SK-N-MC (cell line): ENCODE data around the gene GALP.
"Not testable (repeated sequence)": the region's sequence is repeated elsewhere in the genome, so short reads cannot be mapped to it uniquely, and the experiment has no call there.

Source experiments
- DNase-seq: peaks from one replicate; pipeline ENCODE4 v3.0.0-alpha.2; 2011; ENCODE audit warnings: low read depth, low spot score
- H3K27ac ChIP-seq: fragments of 200-600 bp; sonication (generic); 2 replicates; pipeline ENCODE4 v1.5.1; 2016; ENCODE audit warnings: mixed run types
- H3K36me3 ChIP-seq: fragments of 200-600 bp; sonication (generic); 2 replicates; pipeline ENCODE4 v1.6.1; 2017; ENCODE audit warnings: antibody characterized with exemption, low read length, mixed read lengths; ENCODE audit not compliant: insufficient read depth
- H3K4me3 ChIP-seq: fragments of 200-600 bp; sonication (generic); 2 replicates; pipeline ENCODE4 v1.5.1; 2016
- H3K9ac ChIP-seq: fragments of 200-600 bp; sonication (generic); 2 replicates; pipeline ENCODE4 v1.8.0; 2017; ENCODE audit warnings: mixed run types, mixed read lengths; ENCODE audit not compliant: insufficient read length
- H3K9me3 ChIP-seq: fragments of 200-600 bp; sonication (generic); 2 replicates; pipeline ENCODE4 v1.6.1; 2017; ENCODE audit warnings: low read depth, mild to moderate bottlenecking, antibody characterized with exemption, low read length, moderate library complexity, mixed read lengths
- EZH2 ChIP-seq: fragments of 200-600 bp; sonication (generic); IDR thresholded peaks from one replicate; pipeline ENCODE4 v1.6.1; 2017; ENCODE audit warnings: antibody characterized with exemption
- FOXP2 ChIP-seq: optimal IDR thresholded peaks from 2 replicates; pipeline ENCODE3; 2011; ENCODE audit warnings: mild to moderate bottlenecking, moderate library complexity; ENCODE audit not compliant: insufficient read depth; ENCODE audit errors: extremely low read length, control extremely low read depth
- POLR2AphosphoS5 ChIP-seq: IDR thresholded peaks from 2 replicates; pipeline ENCODE4 v1.6.1; 2012; ENCODE audit warnings: mild to moderate bottlenecking, low read depth, low read length, borderline replicate concordance

GALP gene

GRCh38 chr19:56144831-56145230 lies 31.0 kb upstream of the GALP start:
- H3K9me3 ChIP-seq = no peaks in the 10 kb centered on the region
- H3K9ac ChIP-seq = no peak overlapping the region
- H3K4me3 ChIP-seq = no peak overlapping the region
- DNase-seq = no peak
- H3K36me3 ChIP-seq = peaks cover 5% of the 10 kb centered on the region; the same call in 1 of the 2 replicates
- TF ChIP-seq POLR2AphosphoS5 = no peak
- no peak for TF ChIP-seq FOXP2
- TF ChIP-seq EZH2 = no peak
- no peak overlapping the region for H3K27ac ChIP-seq

- no peak for DNase-seq
- peaks cover 5% of the 10 kb centered on the region; the same call in 1 of the 2 replicates for H3K36me3 ChIP-seq
Measured at GRCh38 chr19:56145698-56146097, 30.1 kb upstream of the GALP start.

GRCh38 chr19:56146904-56147303 lies 28.9 kb upstream of the GALP start:
- H3K9me3 ChIP-seq = no peaks in the 10 kb centered on the region
- no peak overlapping the region for H3K9ac ChIP-seq
- TF ChIP-seq EZH2 (no peak), POLR2AphosphoS5 (no peak), FOXP2 (no peak)
- DNase-seq = no peak
- H3K27ac ChIP-seq = no peak overlapping the region
- no peak overlapping the region for H3K4me3 ChIP-seq
- H3K36me3 ChIP-seq = peaks cover 5% of the 10 kb centered on the region; the same call in 1 of the 2 replicates

More at GRCh38 chr19:56145698-56146097, 30.1 kb upstream of the GALP start:
- H3K4me3 ChIP-seq = no peak overlapping the region
- TF ChIP-seq EZH2 (no peak), POLR2AphosphoS5 (no peak), FOXP2 (no peak)
- no peaks in the 10 kb centered on the region for H3K9me3 ChIP-seq
- no peak overlapping the region for H3K9ac ChIP-seq
- no peak overlapping the region for H3K27ac ChIP-seq

- Histone ChIP-seq H3K4me3 (no peak overlapping the region), H3K36me3 (peaks cover 5% of the 10 kb centered on the region; the same call in 1 of the 2 replicates), H3K9ac (no peak overlapping the region), H3K9me3 (no peaks in the 10 kb centered on the region), H3K27ac (no peak overlapping the region)
- no peak for DNase-seq
- no peak for TF ChIP-seq EZH2
- TF ChIP-seq FOXP2 = no peak
- TF ChIP-seq POLR2AphosphoS5 = no peak; the same call in 1 of the 2 replicates
Measured at GRCh38 chr19:56147307-56147706, 28.5 kb upstream of the GALP start.

GRCh38 chr19:56148096-56148495 lies 27.7 kb upstream of the GALP start:
- no peak overlapping the region for H3K9ac ChIP-seq
- no peak for DNase-seq
- H3K9me3 ChIP-seq = no peaks in the 10 kb centered on the region
- peaks cover 5% of the 10 kb centered on the region; the same call in 1 of the 2 replicates for H3K36me3 ChIP-seq
- no peak overlapping the region for H3K4me3 ChIP-seq
- H3K27ac ChIP-seq = no peak overlapping the region
- no peak for TF ChIP-seq EZH2
- TF ChIP-seq POLR2AphosphoS5 = no peak
- TF ChIP-seq FOXP2 = no peak

DNA sequence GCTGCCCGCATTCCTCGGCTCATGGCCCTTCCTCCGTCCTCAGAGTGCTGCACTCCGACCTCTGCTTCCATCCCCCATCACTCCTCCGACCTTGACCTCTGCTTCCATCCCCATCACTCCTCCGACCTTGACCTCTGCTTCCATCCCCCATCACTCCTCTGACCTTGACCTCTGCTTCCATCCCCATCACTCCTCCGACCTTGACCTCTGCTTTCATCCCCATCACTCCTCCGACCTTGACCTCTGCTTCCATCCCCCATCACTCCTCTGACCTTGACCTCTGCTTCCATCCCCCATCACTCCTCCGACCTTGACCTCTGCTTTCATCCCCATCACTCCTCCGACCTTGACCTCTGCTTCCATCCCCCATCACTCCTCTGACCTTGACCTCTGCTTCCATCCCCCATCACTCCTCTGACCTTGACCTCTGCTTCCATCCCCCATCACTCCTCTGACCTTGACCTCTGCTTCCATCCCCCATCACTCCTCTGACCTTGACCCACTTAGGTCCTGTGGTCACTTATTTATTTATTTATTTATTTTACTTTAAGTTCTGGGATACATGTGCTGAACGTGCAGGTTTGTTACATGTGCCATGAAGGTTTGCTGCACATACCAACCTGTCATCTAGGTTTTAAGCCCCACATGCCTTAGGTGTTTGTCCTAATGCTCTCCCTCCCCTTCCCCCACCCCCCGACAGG lies 26.7 kb upstream of the GALP start:
- H3K27ac ChIP-seq, H3K9me3 ChIP-seq, DNase-seq, H3K36me3 ChIP-seq, H3K9ac ChIP-seq, H3K4me3 ChIP-seq: not testable (repeated sequence)

DNA sequence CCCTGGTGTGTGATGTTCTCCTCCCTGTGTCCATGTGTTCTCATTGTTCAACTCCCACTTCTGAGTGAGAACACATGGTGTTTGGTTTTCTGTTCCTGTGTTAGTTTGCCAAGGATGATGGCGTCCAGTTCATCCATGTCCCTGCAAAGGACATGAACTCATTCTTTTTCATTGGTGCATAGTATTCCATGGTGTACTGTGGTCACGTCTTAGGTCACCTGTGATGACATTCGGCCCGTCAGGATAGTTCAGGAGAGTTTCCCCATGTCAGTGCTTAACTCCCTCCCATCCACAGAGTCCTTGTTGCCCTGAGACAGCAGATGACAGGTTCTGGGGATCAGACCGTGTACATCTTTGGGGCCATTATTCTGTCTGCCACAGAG lies 26.2 kb upstream of the GALP start:
- DNase-seq = no peak
- H3K27ac ChIP-seq = no peak overlapping the region
- H3K4me3 ChIP-seq = no peak overlapping the region
- H3K9me3 ChIP-seq = no peaks in the 10 kb centered on the region
- H3K36me3 ChIP-seq = peaks cover 5% of the 10 kb centered on the region; the same call in 1 of the 2 replicates
- H3K9ac ChIP-seq = no peak overlapping the region
- TF ChIP-seq EZH2 (no peak), POLR2AphosphoS5 (no peak)

- no peak for DNase-seq
- Histone ChIP-seq H3K9ac (no peak overlapping the region), H3K27ac (no peak overlapping the region), H3K9me3 (no peaks in the 10 kb centered on the region), H3K36me3 (peaks cover 7% of the 10 kb centered on the region; the same call in 1 of the 2 replicates), H3K4me3 (no peak overlapping the region)
- TF ChIP-seq POLR2AphosphoS5 (no peak), FOXP2 (no peak), EZH2 (no peak)
Measured at GRCh38 chr19:56150358-56150757, 25.4 kb upstream of the GALP start.

- H3K36me3 ChIP-seq = peaks cover 13% of the 10 kb centered on the region; the same call in 1 of the 2 replicates
- no peak overlapping the region for H3K4me3 ChIP-seq
- H3K9ac ChIP-seq = no peak overlapping the region
- DNase-seq = no peak
- H3K9me3 ChIP-seq = no peaks in the 10 kb centered on the region
- TF ChIP-seq POLR2AphosphoS5 (no peak), FOXP2 (no peak), EZH2 (no peak)
- no peak overlapping the region for H3K27ac ChIP-seq
Measured at GRCh38 chr19:56152644-56153043, 23.2 kb upstream of the GALP start.
